Measurements from ENCODE around the gene LRCOL1. TPM values are rescaled to one million over a fixed set of nuclear protein-coding genes. Genes with fewer than 3 reads are reported as not detected.

LRCOL1 gene
- total and polyA plus RNA-seq, 10 of the 15 experiments (the other 5 are each of a cell fraction or from before 2014, with no cell fraction given): not detected

GRCh38 chr12:132596016-132596415, 14.4 kb downstream of the LRCOL1 start (continued):
- no peak for TF ChIP-seq ZNF687 (IDR thresholded peaks at IDR 0.05)
- no peak for TF ChIP-seq SMAD1 (IDR thresholded peaks at IDR 0.05; ENCODE audit: low read depth, partially characterized antibody)
- no peak for TF ChIP-seq ETV6 (conservative IDR thresholded peaks at IDR 0.05 in 1 of 2, IDR thresholded peaks at IDR 0.05 in 1 of 2; ENCODE audit: borderline replicate concordance in 1 of 2, low read depth in 1 of 2)
- TF ChIP-seq SKIL (IDR thresholded peaks at IDR 0.05; ENCODE audit: low read depth, poor library complexity, severe bottlenecking): no peak
- TF ChIP-seq MXI1 (IDR thresholded peaks at IDR 0.05; ENCODE audit: low read depth, low read length): no peak
- no peak for TF ChIP-seq RELA (IDR thresholded peaks at IDR 0.05; ENCODE audit: borderline replicate concordance, partially characterized antibody)
- TF ChIP-seq ZSCAN29 (IDR thresholded peaks at IDR 0.05): no peak
- no peak for TF ChIP-seq PRDM15 (CRISPR knock-in tag; IDR thresholded peaks at IDR 0.05)
